Activated T-cell treated with anti-CD3 and anti-CD28 coated beads for 24 hours (primary cell): ENCODE results near the gene CLCN6.

Experiments
- DNase-seq: peaks from one replicate; pipeline ENCODE4 v3.0.0-alpha.2; 2020; ENCODE audit warnings: low read depth

The CLCN6 gene

GRCh38 chr1:11879311-11880180 lies 73.6 kb downstream of the CLCN6 start:
- DNase-seq = no peak

- no peak for DNase-seq
Observed at GRCh38 chr1:11880181-11880575, 74.2 kb downstream of the CLCN6 start.

GRCh38 chr1:11880911-11881748 lies 75.1 kb downstream of the CLCN6 start:
- no peak for DNase-seq

GRCh38 chr1:11881749-11882441 lies 75.9 kb downstream of the CLCN6 start:
- no peak for DNase-seq

GRCh38 chr1:11882814-11883538 lies 77.0 kb downstream of the CLCN6 start:
- no peak for DNase-seq

GRCh38 chr1:11885916-11886315 lies 79.9 kb downstream of the CLCN6 start:
- no peak for DNase-seq

- DNase-seq = no peak
Observed at GRCh38 chr1:11886986-11887665, 81.1 kb downstream of the CLCN6 start.

- DNase-seq = no peak
Observed at GRCh38 chr1:11887666-11888007, 81.6 kb downstream of the CLCN6 start.

GRCh38 chr1:11888206-11888876 lies 82.3 kb downstream of the CLCN6 start:
- DNase-seq = no peak

- DNase-seq = no peak
Observed at GRCh38 chr1:11888877-11889208, 82.9 kb downstream of the CLCN6 start.

GRCh38 chr1:11891433-11892186 lies 85.6 kb downstream of the CLCN6 start:
- no peak for DNase-seq
